ENCODE data around the gene CASP14. TPM values are rescaled to one million over a fixed set of nuclear protein-coding genes. Genes with fewer than 3 reads are reported as not detected.

CASP14 gene
- total and polyA plus RNA-seq, 10 of the 15 experiments (the other 5 are each of a cell fraction or from before 2014, with no cell fraction given), result 0.06 to 0.40 (median 0.13) TPM; not detected in 2

GRCh38 chr19:15074371-15074770 is 25.1 kb downstream of the CASP14 start (continued):
- no peak for TF ChIP-seq ZBTB11 (CRISPR knock-in tag; IDR thresholded peaks at IDR 0.05)
- no peak for TF ChIP-seq CUX1 (IDR thresholded peaks at IDR 0.05; ENCODE audit: insufficient replicate concordance, low read depth, low read length)
- no peak for TF ChIP-seq NR2C1 (IDR thresholded peaks at IDR 0.05)
- TF ChIP-seq RELA (IDR thresholded peaks at IDR 0.05; ENCODE audit: borderline replicate concordance, partially characterized antibody), result no peak
- TF ChIP-seq FOS (IDR thresholded peaks at IDR 0.05; ENCODE audit: borderline replicate concordance, extremely low read depth, insufficient read length), result no peak
- TF ChIP-seq NFYB (IDR thresholded peaks at IDR 0.05; ENCODE audit: insufficient read depth, low read depth, low read length), result no peak
- no peak for TF ChIP-seq POU2F2 (IDR thresholded peaks at IDR 0.05; ENCODE audit: borderline replicate concordance, low read depth, low read length)
- TF ChIP-seq IKZF2 (IDR thresholded peaks at IDR 0.05), result no peak

All from GM12878 (cell line).